ENCODE data around the gene WWC2.

WWC2 gene

GRCh38 chr4:183358215-183358755 lies 259.2 kb downstream of the WWC2 start:
- Histone ChIP-seq H3K4me1 (ENCODE audit: control insufficient read depth, insufficient read depth, low read length, unreplicated experiment) (peaks cover 30% of the 10 kb centered on the region), H3K79me2 (ENCODE audit: control insufficient read depth, insufficient read depth, low read length, unreplicated experiment) (no peaks in the 10 kb centered on the region), H3K27me3 (ENCODE audit: insufficient read depth, low read length) (no peaks in the 10 kb centered on the region), H3K36me3 (ENCODE audit: insufficient read depth, low read length) (no peaks in the 10 kb centered on the region), H3K27ac (ENCODE audit: low read depth, low read length) (no peak overlapping the region), H2AFZ (ENCODE audit: low read length, unreplicated experiment) (no peak overlapping the region), H3K4me3 (ENCODE audit: low read depth, low read length) (no peak overlapping the region)

GRCh38 chr4:183360161-183360919 lies 261.3 kb downstream of the WWC2 start:
- Histone ChIP-seq H3K79me2 (ENCODE audit: control insufficient read depth, insufficient read depth, low read length, unreplicated experiment) (no peaks in the 10 kb centered on the region), H3K36me3 (ENCODE audit: insufficient read depth, low read length) (no peaks in the 10 kb centered on the region), H3K27ac (ENCODE audit: low read depth, low read length) (peak overlapping the region; percentile 63), H3K27me3 (ENCODE audit: insufficient read depth, low read length) (no peaks in the 10 kb centered on the region), H3K4me1 (ENCODE audit: control insufficient read depth, insufficient read depth, low read length, unreplicated experiment) (peaks cover 25% of the 10 kb centered on the region), H3K4me3 (ENCODE audit: low read depth, low read length) (no peak overlapping the region), H2AFZ (ENCODE audit: low read length, unreplicated experiment) (no peak overlapping the region)

GRCh38 chr4:183362036-183362435 lies 263.0 kb downstream of the WWC2 start:
- Histone ChIP-seq H3K79me2 (ENCODE audit: control insufficient read depth, insufficient read depth, low read length, unreplicated experiment) (no peaks in the 10 kb centered on the region), H3K36me3 (ENCODE audit: insufficient read depth, low read length) (no peaks in the 10 kb centered on the region), H3K4me1 (ENCODE audit: control insufficient read depth, insufficient read depth, low read length, unreplicated experiment) (peaks cover 15% of the 10 kb centered on the region), H2AFZ (ENCODE audit: low read length, unreplicated experiment) (no peak overlapping the region), H3K27me3 (ENCODE audit: insufficient read depth, low read length) (no peaks in the 10 kb centered on the region), H3K4me3 (ENCODE audit: low read depth, low read length) (no peak overlapping the region), H3K27ac (ENCODE audit: low read depth, low read length) (no peak overlapping the region)

GRCh38 chr4:183362916-183363542 lies 264.0 kb downstream of the WWC2 start:
- Histone ChIP-seq H3K4me1 (ENCODE audit: control insufficient read depth, insufficient read depth, low read length, unreplicated experiment) (peaks cover 15% of the 10 kb centered on the region), H3K27ac (ENCODE audit: low read depth, low read length) (no peak overlapping the region), H2AFZ (ENCODE audit: low read length, unreplicated experiment) (no peak overlapping the region), H3K79me2 (ENCODE audit: control insufficient read depth, insufficient read depth, low read length, unreplicated experiment) (no peaks in the 10 kb centered on the region), H3K27me3 (ENCODE audit: insufficient read depth, low read length) (no peaks in the 10 kb centered on the region), H3K36me3 (ENCODE audit: insufficient read depth, low read length) (no peaks in the 10 kb centered on the region), H3K4me3 (ENCODE audit: low read depth, low read length) (no peak overlapping the region)

- H3K4me3 ChIP-seq (ENCODE audit: low read depth, low read length) = no peak overlapping the region
- peaks cover 15% of the 10 kb centered on the region for H3K4me1 ChIP-seq (ENCODE audit: control insufficient read depth, insufficient read depth, low read length, unreplicated experiment)
- no peak overlapping the region for H2AFZ ChIP-seq (ENCODE audit: low read length, unreplicated experiment)
- no peaks in the 10 kb centered on the region for H3K79me2 ChIP-seq (ENCODE audit: control insufficient read depth, insufficient read depth, low read length, unreplicated experiment)
- H3K27ac ChIP-seq (ENCODE audit: low read depth, low read length) = no peak overlapping the region
- H3K27me3 ChIP-seq (ENCODE audit: insufficient read depth, low read length) = no peaks in the 10 kb centered on the region
- no peaks in the 10 kb centered on the region for H3K36me3 ChIP-seq (ENCODE audit: insufficient read depth, low read length)
Measured at GRCh38 chr4:183364025-183364424, 265.0 kb downstream of the WWC2 start.

GRCh38 chr4:183366206-183366835 lies 267.3 kb downstream of the WWC2 start:
- Histone ChIP-seq H3K27me3 (ENCODE audit: insufficient read depth, low read length) (no peaks in the 10 kb centered on the region), H3K4me3 (ENCODE audit: low read depth, low read length) (no peak overlapping the region), H3K36me3 (ENCODE audit: insufficient read depth, low read length) (no peaks in the 10 kb centered on the region), H3K4me1 (ENCODE audit: control insufficient read depth, insufficient read depth, low read length, unreplicated experiment) (peaks cover 3% of the 10 kb centered on the region), H3K79me2 (ENCODE audit: control insufficient read depth, insufficient read depth, low read length, unreplicated experiment) (no peaks in the 10 kb centered on the region), H2AFZ (ENCODE audit: low read length, unreplicated experiment) (no peak overlapping the region), H3K27ac (ENCODE audit: low read depth, low read length) (no peak overlapping the region)

- no peaks in the 10 kb centered on the region for H3K79me2 ChIP-seq (ENCODE audit: control insufficient read depth, insufficient read depth, low read length, unreplicated experiment)
Measured at GRCh38 chr4:183369073-183369472, 270.0 kb downstream of the WWC2 start.

More at GRCh38 chr4:183369073-183369472, 270.0 kb downstream of the WWC2 start:
- H3K27me3 ChIP-seq (ENCODE audit: insufficient read depth, low read length) = no peaks in the 10 kb centered on the region
- no peak overlapping the region for H3K4me3 ChIP-seq (ENCODE audit: low read depth, low read length)
- no peak overlapping the region for H2AFZ ChIP-seq (ENCODE audit: low read length, unreplicated experiment)
- no peaks in the 10 kb centered on the region for H3K4me1 ChIP-seq (ENCODE audit: control insufficient read depth, insufficient read depth, low read length, unreplicated experiment)
- H3K27ac ChIP-seq (ENCODE audit: low read depth, low read length) = no peak overlapping the region
- H3K36me3 ChIP-seq (ENCODE audit: insufficient read depth, low read length) = no peaks in the 10 kb centered on the region

All from ACC112 (cell line).